PC-9 (cell line): ENCODE results near the gene EYA2.

ENCODE experiments used
- EZH2 ChIP-seq: fragments of 200-600 bp; sonication (generic); IDR thresholded peaks from 2 replicates; pipeline ENCODE4 v1.8.0; 2017; ENCODE audit warnings: antibody characterized with exemption, low read depth
- TF ChIP-seq, protein P1 (sequence below): fragments of 200-600 bp; sonication (generic); conservative IDR thresholded peaks from 2 replicates; pipeline ENCODE4 v1.6.1; 2017; ENCODE audit warnings: mixed run types, antibody characterized with exemption, mild to moderate bottlenecking, moderate library complexity

GRCh38 chr20:47057661-47058060 lies 163.0 kb downstream of the EYA2 start:
- TF ChIP-seq, protein P1, sequence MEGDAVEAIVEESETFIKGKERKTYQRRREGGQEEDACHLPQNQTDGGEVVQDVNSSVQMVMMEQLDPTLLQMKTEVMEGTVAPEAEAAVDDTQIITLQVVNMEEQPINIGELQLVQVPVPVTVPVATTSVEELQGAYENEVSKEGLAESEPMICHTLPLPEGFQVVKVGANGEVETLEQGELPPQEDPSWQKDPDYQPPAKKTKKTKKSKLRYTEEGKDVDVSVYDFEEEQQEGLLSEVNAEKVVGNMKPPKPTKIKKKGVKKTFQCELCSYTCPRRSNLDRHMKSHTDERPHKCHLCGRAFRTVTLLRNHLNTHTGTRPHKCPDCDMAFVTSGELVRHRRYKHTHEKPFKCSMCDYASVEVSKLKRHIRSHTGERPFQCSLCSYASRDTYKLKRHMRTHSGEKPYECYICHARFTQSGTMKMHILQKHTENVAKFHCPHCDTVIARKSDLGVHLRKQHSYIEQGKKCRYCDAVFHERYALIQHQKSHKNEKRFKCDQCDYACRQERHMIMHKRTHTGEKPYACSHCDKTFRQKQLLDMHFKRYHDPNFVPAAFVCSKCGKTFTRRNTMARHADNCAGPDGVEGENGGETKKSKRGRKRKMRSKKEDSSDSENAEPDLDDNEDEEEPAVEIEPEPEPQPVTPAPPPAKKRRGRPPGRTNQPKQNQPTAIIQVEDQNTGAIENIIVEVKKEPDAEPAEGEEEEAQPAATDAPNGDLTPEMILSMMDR, result no peak
- TF ChIP-seq EZH2, result no peak
